ENCODE data around the gene ZCWPW1.

Gene ZCWPW1

DNA sequence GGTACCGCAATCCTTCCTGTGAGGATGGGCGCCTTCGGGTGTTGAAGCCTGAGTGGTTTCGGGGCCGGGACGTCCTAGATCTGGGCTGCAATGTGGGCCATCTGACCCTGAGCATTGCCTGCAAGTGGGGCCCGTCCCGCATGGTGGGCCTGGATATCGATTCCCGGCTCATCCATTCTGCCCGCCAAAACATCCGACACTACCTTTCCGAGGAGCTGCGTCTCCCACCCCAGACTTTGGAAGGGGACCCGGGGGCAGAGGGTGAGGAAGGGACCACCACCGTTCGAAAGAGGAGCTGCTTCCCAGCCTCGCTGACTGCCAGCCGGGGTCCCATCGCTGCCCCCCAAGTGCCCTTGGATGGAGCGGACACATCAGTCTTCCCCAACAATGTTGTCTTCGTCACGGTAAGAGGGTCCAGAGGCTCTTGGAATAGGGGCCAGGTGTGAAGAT lies 2.8 kb upstream of the ZCWPW1 start:
- DNase-seq, result no peak

DNA sequence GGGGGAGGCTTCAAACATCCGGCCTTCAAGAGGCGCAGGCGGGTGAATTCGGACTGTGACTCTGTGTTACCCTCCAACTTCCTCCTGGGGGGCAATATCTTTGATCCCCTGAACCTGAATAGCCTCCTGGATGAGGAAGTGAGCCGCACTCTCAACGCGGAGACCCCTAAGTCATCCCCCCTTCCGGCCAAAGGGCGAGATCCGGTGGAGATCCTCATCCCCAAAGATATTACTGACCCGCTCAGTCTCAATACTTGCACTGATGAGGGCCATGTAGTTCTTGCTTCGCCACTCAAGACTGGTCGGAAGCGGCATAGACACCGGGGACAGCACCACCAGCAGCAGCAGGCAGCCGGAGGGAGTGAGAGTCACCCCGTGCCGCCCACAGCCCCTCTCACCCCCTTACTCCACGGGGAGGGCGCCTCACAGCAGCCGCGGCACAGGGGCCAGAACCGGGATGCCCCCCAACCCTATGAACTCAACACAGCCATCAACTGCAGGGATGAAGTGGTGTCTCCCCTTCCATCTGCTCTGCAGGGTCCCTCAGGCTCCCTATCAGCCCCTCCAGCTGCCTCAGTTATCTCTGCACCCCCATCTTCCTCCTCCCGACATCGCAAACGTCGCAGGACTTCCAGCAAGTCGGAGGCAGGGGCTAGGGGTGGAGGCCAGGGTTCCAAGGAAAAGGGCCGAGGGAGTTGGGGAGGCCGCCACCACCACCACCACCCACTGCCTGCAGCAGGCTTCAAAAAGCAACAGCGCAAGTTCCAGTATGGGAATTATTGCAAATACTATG lies 2.2 kb upstream of the ZCWPW1 start:
- no peak for DNase-seq

DNA sequence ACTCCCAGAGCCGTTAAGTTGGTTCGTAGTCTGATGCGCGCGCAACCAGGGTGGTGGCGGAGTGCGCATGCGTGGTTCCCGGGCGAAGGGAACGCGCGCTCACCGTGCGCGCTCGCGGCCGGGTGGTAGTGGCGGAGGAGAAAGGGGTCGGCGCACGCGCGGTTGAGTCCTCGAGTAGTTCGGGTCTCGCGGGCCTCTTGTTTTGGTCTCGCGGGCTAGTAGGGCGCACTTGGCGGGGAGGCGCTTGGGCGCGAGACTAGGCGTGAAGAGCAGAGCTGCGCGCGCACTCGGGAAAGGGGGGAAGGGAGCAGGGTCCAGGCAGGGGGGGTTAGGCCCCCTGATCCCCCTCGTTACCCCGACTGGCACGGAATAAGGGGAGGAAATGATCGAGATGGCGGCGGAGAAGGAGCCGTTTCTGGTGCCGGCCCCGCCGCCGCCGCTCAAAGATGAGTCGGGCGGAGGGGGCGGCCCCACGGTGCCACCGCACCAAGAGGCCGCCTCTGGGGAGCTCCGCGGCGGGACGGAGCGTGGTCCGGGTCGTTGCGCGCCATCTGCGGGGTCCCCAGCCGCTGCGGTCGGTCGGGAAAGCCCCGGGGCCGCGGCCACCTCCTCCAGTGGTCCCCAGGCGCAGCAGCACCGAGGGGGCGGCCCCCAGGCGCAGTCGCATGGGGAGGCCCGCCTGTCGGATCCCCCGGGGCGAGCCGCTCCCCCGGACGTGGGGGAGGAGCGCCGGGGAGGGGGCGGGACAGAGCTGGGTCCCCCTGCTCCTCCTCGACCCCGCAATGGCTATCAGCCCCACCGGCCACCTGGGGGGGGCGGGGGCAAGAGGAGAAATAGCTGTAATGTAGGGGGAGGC lies 1.4 kb upstream of the ZCWPW1 start, which contains the start of gene MEPCE:
TSS of gene MEPCE (plus strand) at position 195 of the 856 bp plus-strand sequence. CDS start at position 383, 188 bp downstream.
- DNase-seq, result peak; percentile 68

DNA sequence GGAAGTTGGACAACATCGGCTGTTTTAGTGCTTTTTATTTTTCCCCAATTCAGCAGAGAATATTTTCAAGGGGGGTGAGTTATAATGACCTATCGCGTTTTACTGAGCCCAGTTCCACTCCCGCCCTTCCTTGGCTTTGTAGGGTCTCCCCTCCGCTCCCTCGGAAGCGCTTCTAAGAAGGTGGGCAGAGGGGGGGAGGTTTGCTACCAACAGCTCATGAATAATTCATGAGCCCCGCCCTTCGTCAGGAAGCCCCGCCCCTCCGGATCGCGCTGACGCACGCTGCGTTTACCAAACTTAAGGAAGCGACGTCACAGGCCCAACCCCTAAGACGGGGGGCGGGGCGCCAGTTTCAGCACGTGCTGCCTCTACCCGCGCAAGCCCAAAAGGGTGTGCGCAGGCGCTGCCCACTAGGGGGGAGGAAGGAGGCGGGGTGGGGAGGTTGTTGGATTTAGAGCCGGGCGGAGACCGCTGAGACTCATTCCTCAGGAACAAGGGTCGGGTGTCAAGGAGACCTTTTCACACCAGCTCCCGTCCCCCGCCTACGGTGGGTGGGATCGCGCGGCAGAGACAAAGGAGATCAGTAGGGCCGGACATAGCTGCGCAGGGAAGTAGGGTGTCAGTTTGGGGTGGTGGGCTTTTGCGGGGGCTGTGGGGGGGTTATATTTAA lies 599 bp upstream of the ZCWPW1 start:
- DNase-seq, result peak; percentile 99

DNA sequence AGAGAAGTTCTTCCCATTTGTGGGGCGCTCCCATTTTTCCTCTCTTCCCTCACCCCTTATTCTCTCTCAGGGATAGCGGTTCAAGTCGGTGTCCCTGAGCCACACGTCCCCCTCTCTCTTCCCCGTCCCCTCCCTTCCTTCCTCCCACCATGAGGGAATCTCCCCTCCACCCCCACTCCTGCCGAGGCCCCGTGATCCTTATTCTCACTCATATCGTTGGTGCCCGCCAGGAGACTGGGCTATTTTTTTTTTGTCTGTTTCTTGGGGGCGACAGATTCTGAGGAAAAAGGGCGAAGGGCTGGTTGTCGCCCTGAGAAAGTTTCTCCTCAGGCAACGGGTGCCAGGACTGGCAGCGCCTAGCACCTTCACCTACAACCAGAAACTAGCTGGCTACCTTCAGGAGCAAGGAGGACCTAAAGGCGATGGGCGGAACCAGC lies 723 bp downstream of the ZCWPW1 start:
- DNase-seq, result no peak

DNA sequence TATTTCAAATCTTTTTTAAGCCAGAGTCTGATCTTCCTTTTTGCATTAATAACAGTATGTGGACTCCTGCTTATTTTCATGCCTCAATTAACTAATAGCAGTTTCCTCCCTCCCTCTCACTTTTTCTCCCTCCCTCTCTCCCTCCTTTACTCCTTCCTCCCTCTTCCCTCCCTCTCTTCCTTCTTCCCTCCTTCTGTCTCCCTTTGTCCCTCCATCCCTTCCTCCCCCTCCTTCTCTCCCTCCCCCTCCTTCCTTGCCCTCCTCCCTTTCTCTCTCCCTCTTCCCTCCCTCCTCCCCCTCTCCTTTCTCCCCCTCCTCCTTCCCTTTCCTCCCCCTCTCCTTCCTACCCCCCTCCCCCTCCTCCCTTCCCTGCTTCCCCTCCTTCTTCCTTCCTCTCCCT lies 2.0 kb downstream of the ZCWPW1 start:
- no peak for DNase-seq

DNA sequence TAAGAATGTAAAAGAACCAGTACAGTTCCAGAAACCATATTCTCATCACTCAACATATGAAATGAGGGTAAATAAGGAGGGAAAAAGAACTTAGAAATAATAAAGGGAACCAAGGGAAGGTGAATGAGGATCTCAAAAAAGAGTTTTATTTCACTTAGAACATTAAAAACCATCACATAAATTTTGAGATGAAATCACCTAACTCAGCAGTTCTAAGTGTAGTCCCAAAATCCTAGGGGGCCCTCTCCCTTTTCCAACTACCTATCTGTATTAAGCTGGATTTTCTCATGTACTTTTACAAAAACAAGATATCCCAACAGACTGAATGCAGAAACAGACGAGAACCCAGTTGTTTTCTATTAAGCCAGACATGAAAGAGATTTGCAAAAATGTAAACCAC lies 3.2 kb downstream of the ZCWPW1 start:
- no peak for DNase-seq

DNA sequence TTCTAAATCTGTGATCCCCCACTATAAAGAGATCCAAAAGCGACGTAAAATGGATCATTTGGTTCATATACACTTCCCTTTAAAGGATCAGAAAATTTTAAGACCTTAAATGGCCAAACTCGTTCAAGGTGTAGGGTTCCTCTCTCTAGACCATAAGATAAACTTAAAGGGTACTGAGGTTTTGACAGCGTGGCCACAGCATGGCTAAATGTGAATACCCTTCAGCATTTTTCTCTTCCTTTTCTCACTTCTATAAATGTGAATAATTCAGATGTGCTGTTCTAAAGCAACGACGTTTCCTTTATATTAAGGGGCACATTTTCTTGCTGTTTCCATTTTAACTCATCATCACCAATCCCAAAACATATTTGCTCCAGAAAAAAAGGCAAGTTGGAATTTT lies 5.2 kb downstream of the ZCWPW1 start:
- DNase-seq, result no peak

DNA sequence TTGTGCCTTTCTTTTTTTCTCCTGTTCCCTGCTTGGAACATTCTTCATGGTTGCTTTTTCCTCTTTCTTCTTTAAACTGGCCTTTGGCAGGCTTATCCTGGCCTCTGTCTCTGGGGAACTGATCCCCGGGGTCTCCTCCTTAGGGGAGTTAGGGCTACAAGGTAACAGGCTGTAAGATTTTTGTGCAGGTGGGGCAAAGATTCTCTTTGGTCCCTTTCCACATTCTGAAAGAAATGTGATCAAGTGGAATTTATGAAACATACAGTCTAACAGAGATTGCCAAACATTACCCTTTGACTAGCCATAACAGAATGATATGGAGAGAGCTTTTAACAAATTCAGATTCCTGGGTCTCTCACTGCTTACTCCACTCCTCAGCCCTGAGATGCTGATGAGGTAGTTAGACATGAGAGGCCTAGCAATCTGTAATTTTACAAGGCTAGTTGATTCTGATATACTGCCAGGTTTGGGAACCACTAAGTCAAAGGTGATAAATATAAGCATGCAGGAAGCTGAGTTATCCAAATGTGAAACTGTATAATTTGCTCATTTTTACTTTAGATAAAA lies 8.8 kb downstream of the ZCWPW1 start:
- no peak for DNase-seq

DNA sequence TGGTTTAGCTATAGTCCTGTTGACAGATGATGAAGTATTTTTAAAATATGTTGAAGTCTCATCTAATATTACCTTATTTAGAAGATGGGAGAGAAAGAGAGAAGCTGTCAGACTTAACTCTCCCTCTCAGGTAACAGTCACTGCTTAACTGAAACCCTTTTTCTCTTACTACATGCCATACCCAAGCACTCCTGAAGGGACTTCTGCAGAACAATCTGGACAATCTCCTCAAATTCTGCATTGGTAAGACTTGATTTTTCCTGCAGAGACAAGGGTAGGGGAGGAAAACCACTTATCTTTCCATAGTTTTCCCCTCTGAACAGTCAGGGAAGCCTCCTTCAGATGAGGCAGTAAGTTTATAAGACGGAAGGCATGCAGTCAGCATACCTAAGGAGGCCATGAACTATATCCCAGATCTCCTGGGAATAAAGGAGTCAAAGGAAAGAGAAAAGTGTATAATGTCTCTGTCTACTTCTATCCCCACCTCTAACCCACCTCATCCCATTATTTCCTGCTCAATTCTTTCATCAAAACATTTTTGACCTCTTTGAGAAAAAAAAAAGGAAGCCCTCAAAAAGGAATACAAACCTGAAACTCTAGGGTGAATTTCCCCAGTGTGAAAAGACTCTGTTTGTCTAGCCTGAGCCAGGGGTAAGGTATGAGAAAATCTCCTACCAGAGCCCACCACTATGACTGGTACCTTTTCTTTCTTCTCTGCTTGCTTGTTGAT lies 9.4 kb downstream of the ZCWPW1 start:
- no peak for DNase-seq

DNA sequence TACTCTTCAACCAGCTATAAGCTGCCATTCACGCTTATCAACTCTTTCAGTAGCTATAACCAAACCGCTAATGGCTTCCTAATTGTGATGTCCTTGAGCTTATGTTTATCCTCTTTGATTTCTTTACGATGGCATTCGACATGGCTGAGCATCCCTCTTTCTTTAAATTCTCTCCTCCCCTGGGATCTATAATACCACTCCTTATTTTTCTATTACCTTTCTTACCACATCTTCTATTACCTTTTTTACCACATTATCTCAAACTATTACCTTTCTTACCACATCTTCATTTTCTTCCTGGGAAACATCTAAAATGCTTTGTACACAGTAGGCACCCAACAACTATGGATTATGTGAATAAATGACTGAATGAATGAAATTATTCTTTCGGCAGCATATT lies 13.1 kb downstream of the ZCWPW1 start:
- no peak for DNase-seq

DNA sequence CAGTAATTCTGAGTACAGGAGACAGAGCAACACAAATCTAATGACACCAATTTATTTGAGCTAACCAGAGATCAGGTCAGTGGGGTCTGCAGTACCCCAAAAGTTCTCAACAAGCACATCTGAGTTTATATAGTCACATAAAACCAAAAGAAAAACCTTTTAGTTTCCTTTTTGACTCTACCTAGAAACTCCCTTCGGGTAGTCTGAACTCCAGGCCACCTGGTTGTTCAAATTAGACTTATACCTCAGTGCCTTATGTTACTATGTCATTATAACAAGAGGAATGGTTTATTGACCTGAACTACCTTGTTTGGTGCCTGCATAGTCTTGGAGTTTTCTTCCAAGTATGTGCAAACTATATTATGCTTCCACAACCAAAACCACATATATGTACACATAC lies 14.6 kb downstream of the ZCWPW1 start:
- DNase-seq, result no peak

DNA sequence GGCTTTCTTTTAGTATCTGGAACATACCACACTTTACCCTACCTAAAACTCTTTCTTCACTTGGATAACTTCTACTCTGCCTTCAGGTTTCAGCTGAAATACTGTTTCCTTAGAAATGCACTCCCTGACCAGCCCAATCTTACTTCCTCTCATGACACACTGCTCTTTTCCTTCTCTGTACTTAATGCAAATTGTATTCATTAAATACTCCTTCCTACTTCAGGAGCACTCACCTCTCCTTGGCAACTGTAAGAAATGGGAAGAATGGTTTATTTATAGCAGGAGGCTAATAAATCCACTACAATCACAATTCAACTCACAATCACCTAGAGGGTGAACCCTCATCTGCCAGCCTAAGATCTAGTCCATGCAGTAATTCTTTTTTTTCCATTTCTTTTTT lies 15.2 kb downstream of the ZCWPW1 start:
- DNase-seq, result no peak

DNA sequence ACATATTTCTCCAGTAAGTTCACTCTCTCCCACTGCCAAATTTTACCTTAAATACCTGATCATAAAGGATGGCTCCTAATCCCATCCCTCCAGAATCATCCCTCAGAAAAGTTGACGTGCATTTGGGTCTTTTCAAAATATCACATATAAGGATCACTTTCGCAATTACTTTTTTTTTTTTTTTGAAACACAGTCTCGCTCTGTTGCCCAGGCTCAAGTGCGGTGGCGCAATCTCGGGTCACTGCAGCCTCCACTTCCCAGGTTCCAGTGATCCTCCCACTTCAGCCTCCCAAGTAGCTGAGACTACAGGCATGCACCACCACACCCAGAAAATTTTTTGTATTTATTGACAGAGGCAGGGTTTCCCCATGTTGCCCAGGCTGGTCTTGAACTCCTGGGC lies 17.4 kb downstream of the ZCWPW1 start:
- no peak for DNase-seq

DNA sequence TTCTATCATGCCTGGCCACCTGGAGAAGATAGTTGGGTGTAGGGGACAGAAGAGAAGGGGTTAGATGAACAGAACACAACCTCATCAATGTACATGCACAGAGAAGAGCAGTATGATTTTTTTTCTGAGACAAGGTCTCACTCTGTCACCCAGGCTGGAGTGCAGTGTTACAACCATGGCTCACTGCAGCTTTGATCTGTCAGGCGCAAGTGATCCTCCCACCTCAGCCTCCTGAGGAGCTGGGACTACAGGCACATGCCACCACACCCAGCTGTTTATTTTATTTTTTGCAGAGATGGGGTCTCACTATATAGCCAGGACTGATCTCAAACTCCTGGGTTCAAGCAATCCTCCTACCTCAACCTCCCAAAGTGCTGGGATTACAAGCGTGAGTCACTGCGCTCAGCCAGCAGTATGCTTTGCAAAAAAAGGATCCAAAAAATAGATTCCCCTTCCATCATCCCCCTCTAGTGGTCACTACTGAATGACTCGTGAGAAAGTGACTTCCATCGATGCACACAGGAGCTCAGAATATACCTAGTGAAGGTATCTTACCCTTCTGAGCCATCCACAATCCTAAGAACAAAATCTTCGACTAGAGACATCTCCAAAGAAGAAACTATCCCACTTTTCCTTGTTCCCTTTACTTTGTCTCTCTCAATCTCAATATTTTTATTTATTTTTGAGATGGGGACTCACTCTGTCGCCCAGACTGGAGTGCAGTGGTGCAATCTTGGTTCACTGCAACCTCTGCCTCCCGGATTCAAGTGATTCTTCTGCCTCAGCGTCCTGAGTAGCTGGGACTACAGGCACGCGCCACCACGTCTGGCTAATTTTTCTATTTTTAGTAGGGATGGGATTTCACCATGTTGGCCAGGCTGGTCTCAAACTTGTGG lies 21.0 kb downstream of the ZCWPW1 start:
- no peak for DNase-seq

DNA sequence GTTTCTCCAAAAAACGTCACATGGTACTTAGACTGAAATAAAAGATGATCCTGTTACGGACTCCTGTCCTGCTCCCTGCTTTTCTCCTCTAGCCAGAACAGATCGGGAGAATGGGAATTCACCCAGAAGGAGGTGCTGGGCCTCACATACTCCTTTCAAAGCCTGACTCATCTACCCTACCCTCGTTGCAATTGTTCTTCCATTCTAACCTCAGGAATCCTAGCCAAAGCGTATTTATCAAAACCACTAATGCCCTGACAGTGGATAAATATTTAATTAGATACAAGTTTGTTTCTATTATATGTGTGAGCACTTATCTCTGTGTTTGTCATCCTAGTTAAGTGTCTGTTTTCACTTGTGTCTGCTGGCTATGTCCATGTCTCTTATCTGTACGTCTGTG lies 21.7 kb downstream of the ZCWPW1 start:
- DNase-seq, result no peak

DNA sequence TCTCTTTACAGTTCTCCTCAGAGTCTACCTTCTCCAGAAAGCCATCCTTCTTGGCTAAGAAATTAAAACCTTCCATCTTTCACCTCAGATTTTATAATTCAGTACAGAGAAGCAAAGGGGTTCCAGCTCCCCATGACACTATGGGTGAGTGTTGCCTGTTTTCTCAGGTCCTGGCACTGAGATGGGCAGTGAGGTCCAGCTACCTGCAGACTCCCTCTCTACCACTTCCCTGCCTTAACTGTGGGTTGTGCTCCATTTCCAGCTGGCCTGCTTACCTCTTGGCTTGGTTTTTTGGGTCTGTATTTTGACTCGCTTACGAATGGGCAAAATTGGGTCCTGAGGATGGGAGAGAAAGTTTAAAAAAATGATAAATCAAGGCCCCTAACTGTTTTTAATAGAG lies 26.3 kb downstream of the ZCWPW1 start:
- DNase-seq, result no peak

DNA sequence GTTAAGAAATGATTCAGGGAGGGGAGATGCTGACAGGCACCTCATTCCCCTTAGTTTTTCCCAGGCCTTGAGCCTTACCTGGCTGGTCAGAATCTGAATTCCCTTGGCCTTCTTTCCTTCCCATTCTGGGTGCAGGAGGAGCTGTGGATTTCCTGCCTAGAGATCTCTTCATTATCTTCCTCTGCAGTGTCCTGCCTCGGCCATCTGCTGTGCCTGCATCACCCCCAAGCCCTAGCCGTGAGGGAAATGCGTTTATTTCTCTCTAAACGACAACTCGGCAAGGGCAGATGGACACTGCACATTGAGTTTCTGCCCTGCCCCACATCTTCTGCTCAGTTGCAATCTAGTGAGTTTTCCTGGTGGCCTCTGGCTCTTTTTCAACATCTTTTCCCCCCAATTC lies 26.7 kb downstream of the ZCWPW1 start:
- no peak for DNase-seq

DNA sequence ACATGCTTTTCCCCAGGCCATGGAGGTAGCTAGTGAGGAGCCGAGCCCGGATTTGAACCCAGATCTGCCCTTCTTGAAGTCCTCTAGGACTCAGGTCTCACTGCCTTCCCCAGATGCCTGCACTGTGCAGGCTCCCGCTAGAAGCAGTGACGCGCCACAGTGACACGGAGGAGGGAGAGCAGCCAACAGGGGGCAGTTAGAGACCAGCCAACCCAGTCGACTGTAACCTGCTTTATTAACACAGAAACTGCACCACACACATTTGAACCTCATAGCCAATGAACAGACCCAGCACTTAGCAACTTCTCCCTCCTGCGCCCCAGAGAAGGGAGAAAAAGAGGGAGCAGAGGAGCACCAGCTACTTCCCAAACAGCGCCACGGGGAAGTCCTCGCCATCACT lies 27.8 kb downstream of the ZCWPW1 start:
- no peak for DNase-seq

DNA sequence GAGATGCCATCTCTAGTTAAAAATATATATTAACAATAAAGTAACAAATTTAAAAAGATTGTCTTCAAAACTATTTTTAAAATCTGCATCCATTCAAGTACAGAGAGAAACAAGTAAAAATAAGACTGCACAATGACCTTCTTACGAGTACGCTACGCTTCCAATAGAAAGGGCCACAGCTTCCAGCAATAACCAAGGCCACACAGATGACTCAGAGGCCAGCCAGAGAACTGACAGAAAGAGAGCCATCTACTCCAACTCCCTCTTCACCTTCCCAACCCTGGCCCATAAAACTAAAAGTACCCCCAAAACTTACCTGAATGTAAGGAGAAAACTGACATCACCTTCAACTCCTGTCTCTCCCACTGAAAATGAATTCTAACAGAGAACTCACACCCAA lies 28.5 kb downstream of the ZCWPW1 start:
- DNase-seq, result no peak

DNA sequence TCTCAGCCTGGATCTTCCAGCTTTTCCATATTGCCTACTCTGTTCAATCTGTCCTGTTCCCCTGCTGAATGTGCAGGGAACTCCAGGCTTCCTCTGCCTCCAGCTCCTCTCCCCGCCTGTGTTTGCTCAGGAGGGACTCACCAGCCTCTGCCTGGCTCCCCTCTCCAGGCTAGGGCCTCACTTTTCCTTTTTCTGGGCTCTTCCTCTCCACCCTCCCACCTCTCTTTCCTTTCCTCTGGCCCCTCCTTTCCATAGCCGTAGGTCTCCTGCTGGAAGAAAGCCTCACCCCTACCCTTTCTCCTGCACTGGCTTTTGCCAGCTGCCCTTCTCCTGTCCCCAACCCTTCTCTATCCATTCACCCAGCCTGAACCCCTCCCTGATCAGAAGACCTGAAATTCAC lies 30.3 kb downstream of the ZCWPW1 start:
- no peak for DNase-seq

All from NCI-H1417 treated with DMSO at 0.1 percent for 48 hours (cell line).